CD4-positive, alpha-beta T cell (primary cell): Measurements from ENCODE around the gene SP2. TPM values are rescaled to one million over a fixed set of nuclear protein-coding genes. Genes with fewer than 3 reads are reported as not detected.

Source experiments
- ATAC-seq: fragments of 200-7000 bp; cut with Tn5 transposase; one replicate; pipeline ENCODE4 v1.10.0; 2022; ENCODE audit warnings: mild to moderate bottlenecking; ENCODE audit not compliant: poor library complexity
- CTCF ChIA-PET: fragments of 350-600 bp; sonication (Branson Sonifier 250); formaldehyde crosslinking; loops from one replicate; lab custom pipeline; 2021; ENCODE audit warnings: antibody characterized with exemption, inconsistent platforms; lab: Charles Lee
- POLR2A ChIA-PET: fragments of 350-600 bp; sonication (Branson Sonifier 250); formaldehyde crosslinking; loops from one replicate; lab custom pipeline; 2021; ENCODE audit warnings: antibody characterized with exemption, inconsistent platforms; lab: Charles Lee
- DNase-seq, 14 experiments: peaks; one replicate each; pipeline ENCODE4 v3.0.0-alpha.2; 2013 to 2020; ENCODE audit warnings: mixed read lengths in 2 of 14
- H3K27ac ChIP-seq, 2 donors: one replicate each; pipeline versions ENCODE4 v1.5.1 to v1.7.0; 2013; ENCODE audit warnings: low read length in 2 of 2, low read depth in 1 of 2, mild to moderate bottlenecking in 1 of 2
- H3K27me3 ChIP-seq, 2 experiments: 1 replicate in 1 of 2; 2 replicates in 1 of 2; pipeline versions ENCODE4 v1.6.1 to v1.7.0; 2013; ENCODE audit warnings: low read length in 2 of 2, control low read depth in 1 of 2, mild to moderate bottlenecking in 1 of 2, moderate library complexity in 1 of 2; ENCODE audit not compliant: insufficient read depth in 2 of 2, control insufficient read depth in 1 of 2
- H3K36me3 ChIP-seq: one replicate; pipeline ENCODE4 v1.6.1; 2013; ENCODE audit warnings: low read length, control low read depth; ENCODE audit not compliant: insufficient read depth
- H3K4me1 ChIP-seq: one replicate; pipeline ENCODE4 v1.6.1; 2013; ENCODE audit warnings: low read length, control low read depth; ENCODE audit not compliant: insufficient read depth
- H3K4me3 ChIP-seq: one replicate; pipeline ENCODE4 v1.5.1; 2013; ENCODE audit warnings: mild to moderate bottlenecking, low read length, moderate library complexity
- H3K9me3 ChIP-seq, 2 experiments: 1 replicate in 1 of 2; 2 replicates in 1 of 2; pipeline versions ENCODE4 v1.6.1 to v1.7.0; 2013; ENCODE audit warnings: low read length in 2 of 2, mild to moderate bottlenecking in 2 of 2, control low read depth in 1 of 2, moderate library complexity in 1 of 2; ENCODE audit not compliant: control insufficient read depth in 1 of 2, insufficient read depth in 1 of 2
- H3K27ac Mint-ChIP-seq: one replicate; pipeline ENCODE4 v1.8.0; 2020; ENCODE audit warnings: mixed read lengths
- H3K27me3 Mint-ChIP-seq: one replicate; pipeline ENCODE4 v1.8.0; 2021; ENCODE audit warnings: mixed read lengths
- H3K36me3 Mint-ChIP-seq: one replicate; pipeline ENCODE4 v1.8.0; 2021; ENCODE audit warnings: low read depth, mixed read lengths
- H3K4me1 Mint-ChIP-seq: one replicate; pipeline ENCODE4 v1.8.0; 2021; ENCODE audit warnings: low read depth, mixed read lengths
- H3K4me3 Mint-ChIP-seq: one replicate; pipeline ENCODE4 v1.8.0; 2020; ENCODE audit warnings: mild to moderate bottlenecking, mixed read lengths
- H3K9me3 Mint-ChIP-seq: one replicate; pipeline ENCODE4 v1.8.0; 2020; ENCODE audit warnings: mixed read lengths
- CTCF ChIP-seq: fragments of 200-600 bp; IDR thresholded peaks from one replicate; pipeline ENCODE4 v1.8.0; 2022; ENCODE audit warnings: antibody characterized with exemption, mild to moderate bottlenecking
- intact Hi-C, 2 experiments: fragments of 100-400 bp; cut with DNase I in 1 of 2; cut with micrococcal nuclease in 1 of 2; formaldehyde crosslinking; loops; one replicate each; pipeline versions ENCODE4 v1.15.1 to v1.9.0; 2023 to 2025; cut with DNase I, micrococcal nuclease
- total RNA-seq, 174 experiments: library from RNA in 2 of 174; stranded (reverse) in 2 of 174; gene quantifications; one replicate each; pipeline ENCODE4 v1.2.3 and lab custom pipeline; 2021 to 2026

SP2 gene
- total RNA-seq, 2 experiments from 2014 or later: 19.9 to 21.5 TPM

- Histone ChIP-seq H3K4me1 (no peaks in the 10 kb centered on the region), H3K36me3 (no peaks in the 10 kb centered on the region), H3K27me3 (no peaks in the 10 kb centered on the region), H3K27ac (no peak overlapping the region), H3K4me3 (no peak overlapping the region), H3K9me3 (no peaks in the 10 kb centered on the region)
- no peaks in the 10 kb centered on the region for H3K36me3 Mint-ChIP-seq
- no peak for TF ChIP-seq CTCF
- H3K4me1 Mint-ChIP-seq: no peaks in the 10 kb centered on the region
- ATAC-seq: no peak
- H3K27ac Mint-ChIP-seq: no peak overlapping the region
- no peaks in the 10 kb centered on the region for H3K27me3 Mint-ChIP-seq
- CTCF ChIA-PET: interaction anchor here (1.0 to 2.1 kb wide), 2 partner anchors 10 to 11 kb away, joined by 3 to 7 read pairs; no protein-coding TSS in a partner anchor
- POLR2A ChIA-PET: interaction anchor here (1.2 kb wide), 1 partner anchor 10 kb away, joined by 5 read pairs; no protein-coding TSS in a partner anchor
- intact Hi-C loops: no loop called here
- DNase-seq: no peak
- H3K9me3 Mint-ChIP-seq: no peaks in the 10 kb centered on the region
- H3K4me3 Mint-ChIP-seq: no peak overlapping the region
Observed at GRCh38 chr17:47959825-47960655, 64.0 kb downstream of the SP2 start.

GRCh38 chr17:47961406-47961805 lies 65.4 kb downstream of the SP2 start:
- H3K4me3 Mint-ChIP-seq: no peak overlapping the region
- no peaks in the 10 kb centered on the region for H3K27me3 Mint-ChIP-seq
- Histone ChIP-seq H3K9me3 (no peaks in the 10 kb centered on the region), H3K4me3 (no peak overlapping the region), H3K4me1 (no peaks in the 10 kb centered on the region), H3K27me3 (no peaks in the 10 kb centered on the region), H3K36me3 (no peaks in the 10 kb centered on the region), H3K27ac (no peak overlapping the region)
- CTCF ChIA-PET: no interaction called here
- no peaks in the 10 kb centered on the region for H3K4me1 Mint-ChIP-seq
- intact Hi-C loops: no loop called here
- DNase-seq: no peak
- no peak overlapping the region for H3K27ac Mint-ChIP-seq
- H3K9me3 Mint-ChIP-seq: no peaks in the 10 kb centered on the region
- POLR2A ChIA-PET: interaction anchor here (1.2 kb wide), 1 partner anchor 11 kb away, joined by 5 read pairs; no protein-coding TSS in a partner anchor
- H3K36me3 Mint-ChIP-seq: no peaks in the 10 kb centered on the region
- no peak for ATAC-seq
- TF ChIP-seq CTCF: no peak

DNA sequence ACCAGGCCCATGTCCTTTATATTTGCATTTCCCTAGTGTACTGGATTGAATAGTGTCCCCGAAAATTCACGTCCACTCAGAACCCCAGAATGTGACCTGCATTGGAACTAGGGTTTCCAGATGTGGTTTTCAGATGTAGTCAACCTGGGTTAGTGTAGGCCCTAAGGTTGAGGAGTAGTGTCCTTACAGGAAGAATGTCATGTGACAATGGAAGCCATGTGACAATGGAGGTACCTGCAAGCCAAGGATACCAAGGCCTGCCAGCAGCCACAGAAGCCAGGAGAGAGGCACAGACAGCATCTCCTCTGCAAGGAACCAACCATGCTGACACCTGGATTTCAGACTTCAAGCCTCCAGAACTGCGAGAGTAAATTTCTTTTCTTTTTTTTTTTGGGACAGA lies 66.9 kb downstream of the SP2 start:
- CTCF ChIA-PET: no interaction called here
- no peak for ATAC-seq

More for the DNA sequence above, 66.9 kb downstream of the SP2 start:
- no peak for DNase-seq
- Mint-ChIP-seq H3K36me3 (no peaks in the 10 kb centered on the region), H3K27ac (no peak overlapping the region), H3K4me1 (no peaks in the 10 kb centered on the region), H3K9me3 (no peaks in the 10 kb centered on the region), H3K27me3 (no peaks in the 10 kb centered on the region), H3K4me3 (no peak overlapping the region)
- Histone ChIP-seq H3K4me3 (no peak overlapping the region), H3K36me3 (no peaks in the 10 kb centered on the region), H3K27me3 (no peaks in the 10 kb centered on the region), H3K9me3 (no peaks in the 10 kb centered on the region), H3K4me1 (no peaks in the 10 kb centered on the region), H3K27ac (no peak overlapping the region)
- POLR2A ChIA-PET: no interaction called here
- no peak for TF ChIP-seq CTCF
- intact Hi-C loops: no loop called here
